Activated B cell treated with CpG ODN at 0.5 μM for 24 hours (primary cell): Measurements from ENCODE around the gene ESR2. TPM values are rescaled to one million over a fixed set of nuclear protein-coding genes. Genes with fewer than 3 reads are reported as not detected.

Experiments
- ATAC-seq: fragments of 200-7000 bp; cut with Tn5 transposase; one replicate; pipeline ENCODE4 v1.10.0; 2021; ENCODE audit warnings: low read depth, mild to moderate bottlenecking, moderate library complexity
- CTCF ChIA-PET: fragments of 350-600 bp; sonication (Branson Sonifier 250); formaldehyde crosslinking; loops from one replicate; lab custom pipeline; 2021; ENCODE audit warnings: antibody characterized with exemption; lab: Charles Lee
- POLR2A ChIA-PET: fragments of 350-600 bp; sonication (Branson Sonifier 250); formaldehyde crosslinking; loops from one replicate; lab custom pipeline; 2021; ENCODE audit warnings: antibody characterized with exemption; lab: Charles Lee
- DNase-seq: peaks from one replicate; pipeline ENCODE4 v3.0.0; 2022
- H3K27ac Mint-ChIP-seq: one replicate; pipeline ENCODE4 v1.8.0; 2020; ENCODE audit warnings: mixed read lengths
- H3K27me3 Mint-ChIP-seq: one replicate; pipeline ENCODE4 v1.8.0; 2021; ENCODE audit warnings: mixed read lengths
- H3K36me3 Mint-ChIP-seq: one replicate; pipeline ENCODE4 v1.8.0; 2021; ENCODE audit warnings: low read depth, mixed read lengths
- H3K4me1 Mint-ChIP-seq: one replicate; pipeline ENCODE4 v1.8.0; 2021; ENCODE audit warnings: mixed read lengths
- H3K4me3 Mint-ChIP-seq: one replicate; pipeline ENCODE4 v1.8.0; 2020; ENCODE audit warnings: mild to moderate bottlenecking, mixed read lengths
- H3K9me3 Mint-ChIP-seq: one replicate; pipeline ENCODE4 v1.8.0; 2020; ENCODE audit warnings: mixed read lengths
- intact Hi-C: fragments of 100-400 bp; cut with micrococcal nuclease; formaldehyde crosslinking; loops from one replicate; pipeline ENCODE4 v1.15.1; 2024
- total RNA-seq: library from RNA; stranded (reverse); gene quantifications from 2 replicates; pipeline ENCODE4 v1.2.3, GENCODE V29; 2022
- TF ChIP-seq, protein P1 (sequence below): fragments of 200-600 bp; IDR thresholded peaks from one replicate; pipeline ENCODE4 v1.8.0; 2022; ENCODE audit warnings: antibody characterized with exemption, mild to moderate bottlenecking

ESR2 gene
- total RNA-seq, 1 donor from 2014 or later, result 23.2 TPM

DNA sequence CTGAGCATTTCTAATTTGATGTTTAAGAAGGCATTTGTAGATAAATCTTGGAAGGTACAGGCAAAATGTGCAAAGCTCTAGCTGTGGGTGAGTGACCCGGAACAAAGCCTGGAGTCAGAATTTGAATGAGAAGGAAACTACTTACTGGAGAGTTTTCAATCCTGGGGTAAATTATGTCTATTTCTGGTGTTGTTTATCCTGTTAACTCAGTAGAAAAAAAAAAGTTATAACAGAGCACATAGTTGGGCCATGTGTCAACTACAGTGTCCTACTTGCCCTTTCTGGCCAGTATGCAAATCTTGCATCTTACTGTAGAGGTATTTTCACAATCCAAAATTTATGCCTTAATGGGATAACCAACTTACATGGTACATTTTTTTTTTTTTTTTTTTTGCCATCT, 259.0 kb downstream of the ESR2 start:
- Mint-ChIP-seq H3K36me3 (peaks cover 15% of the 10 kb centered on the region), H3K27me3 (no peaks in the 10 kb centered on the region), H3K4me3 (no peak overlapping the region), H3K4me1 (no peaks in the 10 kb centered on the region), H3K9me3 (no peaks in the 10 kb centered on the region), H3K27ac (no peak overlapping the region)
- ChIA-PET POLR2A (no interaction called here), CTCF (no interaction called here)
- no peak for ATAC-seq
- intact Hi-C loops, result no loop called here
- TF ChIP-seq, protein P1, sequence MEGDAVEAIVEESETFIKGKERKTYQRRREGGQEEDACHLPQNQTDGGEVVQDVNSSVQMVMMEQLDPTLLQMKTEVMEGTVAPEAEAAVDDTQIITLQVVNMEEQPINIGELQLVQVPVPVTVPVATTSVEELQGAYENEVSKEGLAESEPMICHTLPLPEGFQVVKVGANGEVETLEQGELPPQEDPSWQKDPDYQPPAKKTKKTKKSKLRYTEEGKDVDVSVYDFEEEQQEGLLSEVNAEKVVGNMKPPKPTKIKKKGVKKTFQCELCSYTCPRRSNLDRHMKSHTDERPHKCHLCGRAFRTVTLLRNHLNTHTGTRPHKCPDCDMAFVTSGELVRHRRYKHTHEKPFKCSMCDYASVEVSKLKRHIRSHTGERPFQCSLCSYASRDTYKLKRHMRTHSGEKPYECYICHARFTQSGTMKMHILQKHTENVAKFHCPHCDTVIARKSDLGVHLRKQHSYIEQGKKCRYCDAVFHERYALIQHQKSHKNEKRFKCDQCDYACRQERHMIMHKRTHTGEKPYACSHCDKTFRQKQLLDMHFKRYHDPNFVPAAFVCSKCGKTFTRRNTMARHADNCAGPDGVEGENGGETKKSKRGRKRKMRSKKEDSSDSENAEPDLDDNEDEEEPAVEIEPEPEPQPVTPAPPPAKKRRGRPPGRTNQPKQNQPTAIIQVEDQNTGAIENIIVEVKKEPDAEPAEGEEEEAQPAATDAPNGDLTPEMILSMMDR, result no peak
- no peak for DNase-seq

Other genes starting within 250 kb of the ESR2 start
- 91.4 and 98.4 TPM in 2 replicates for gene MTHFD1, start 94.0 kb upstream of the ESR2 start, total RNA-seq
- gene AKAP5, start 171.1 kb upstream of the ESR2 start, total RNA-seq, result 4.3 and 5.1 TPM in 2 replicates
- gene ZBTB25, start 209.5 kb upstream of the ESR2 start, total RNA-seq, result 20.9 and 29.1 TPM in 2 replicates
- 56.5 and 60.7 TPM in 2 replicates for gene ZBTB1, start 210.4 kb upstream of the ESR2 start, total RNA-seq
- 3.8 and 5.4 TPM in 2 replicates for gene HSPA2, start 246.4 kb upstream of the ESR2 start, total RNA-seq